H1 (cell line): Measurements from ENCODE around the gene TUBE1. TPM values are rescaled to one million over a fixed set of nuclear protein-coding genes. Genes with fewer than 3 reads are reported as not detected.

Experiments
- BACH1 ChIP-seq: IDR thresholded peaks from 2 replicates; pipeline ENCODE4 v1.6.1; 2012; ENCODE audit warnings: low read length, improper control_type of control experiment
- BRCA1 ChIP-seq: IDR thresholded peaks from 2 replicates; pipeline ENCODE4 v1.6.1; 2012; ENCODE audit warnings: low read depth, low read length, improper control_type of control experiment
- CHD7 ChIP-seq: fragments of 300-600 bp; sonication (generic); IDR thresholded peaks from 2 replicates; pipeline ENCODE4 v1.7.1; 2012; ENCODE audit warnings: low read length, moderate library complexity, mild to moderate bottlenecking, inconsistent platforms; ENCODE audit not compliant: insufficient replicate concordance
- CTBP2 ChIP-seq: IDR thresholded peaks from 2 replicates; pipeline ENCODE4 v1.7.0; 2011; ENCODE audit warnings: borderline replicate concordance, mild to moderate bottlenecking, moderate library complexity, mixed read lengths, low read length; ENCODE audit not compliant: insufficient read depth, insufficient read length
- EP300 ChIP-seq, 2 experiments: IDR thresholded peaks; 1 replicate in 1 of 2; 2 replicates in 1 of 2; pipeline ENCODE4 v1.6.1; 2011 to 2012; ENCODE audit warnings: low read depth in 2 of 2, low read length in 2 of 2, mild to moderate bottlenecking in 2 of 2, borderline replicate concordance in 1 of 2, inconsistent platforms in 1 of 2, moderate library complexity in 1 of 2
- KDM4A ChIP-seq: IDR thresholded peaks from one replicate; pipeline ENCODE4 v1.7.1; 2012; ENCODE audit warnings: low read depth, mild to moderate bottlenecking, moderate library complexity, low read length, inconsistent platforms; ENCODE audit not compliant: severe bottlenecking
- polyA plus RNA-seq, 7 experiments: library from polyadenylated mRNA; depleted of rRNA in 3 of 7; stranded (reverse) in 5 of 7; unstranded in 2 of 7; fragments of >200 nt in 5 of 7; fragments of 200-250 nt in 2 of 7; gene quantifications; 1 replicate in 5 of 7; 2 replicates in 1 of 7; 4 replicates in 1 of 7; pipeline versions ENCODE4 v1.2.1 to v1.2.3, GENCODE V29; 2011 to 2013; ENCODE audit warnings: missing spikeins in 2 of 7, mixed read lengths in 2 of 7
- total RNA-seq: library from RNA; stranded (reverse); fragmentation: NEBNext Ultra II Directional; extraction: Animal tissue kit (Norgen Biotek cat#: 25700); gene quantifications from 2 replicates; pipeline ENCODE4 v1.2.1, GENCODE V29; 2021
- TF ChIP-seq, protein P1 (sequence below): IDR thresholded peaks from 2 replicates; pipeline ENCODE4 v1.6.1; 2012; ENCODE audit warnings: inconsistent platforms

Gene TUBE1
- total and polyA plus RNA-seq, 2 of the 8 experiments (the other 6 are each of a cell fraction or from before 2014, with no cell fraction given), result 8.0 to 15.9 TPM

GRCh38 chr6:112027942-112028674 is 59.2 kb downstream of the TUBE1 start (continued):
- TF ChIP-seq EP300 (IDR thresholded peaks at IDR 0.05; ENCODE audit: borderline replicate concordance in 1 of 2, low read depth in 2 of 2, low read length in 2 of 2), result no peak
- TF ChIP-seq CHD7, result no peak
- TF ChIP-seq, protein P1, sequence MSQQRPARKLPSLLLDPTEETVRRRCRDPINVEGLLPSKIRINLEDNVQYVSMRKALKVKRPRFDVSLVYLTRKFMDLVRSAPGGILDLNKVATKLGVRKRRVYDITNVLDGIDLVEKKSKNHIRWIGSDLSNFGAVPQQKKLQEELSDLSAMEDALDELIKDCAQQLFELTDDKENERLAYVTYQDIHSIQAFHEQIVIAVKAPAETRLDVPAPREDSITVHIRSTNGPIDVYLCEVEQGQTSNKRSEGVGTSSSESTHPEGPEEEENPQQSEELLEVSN, result no peak
- TF ChIP-seq KDM4A, result no peak
- TF ChIP-seq CTBP2, result no peak
- no peak for TF ChIP-seq BRCA1
- no peak for TF ChIP-seq BACH1
- TF ChIP-seq, all 59 proteins: peak for 0
